PFSK-1 (cell line): Measurements from ENCODE around the gene TMEM167B. TPM values are rescaled to one million over a fixed set of nuclear protein-coding genes. Genes with fewer than 3 reads are reported as not detected.

Source experiments
- FOXP2 ChIP-seq: optimal IDR thresholded peaks from 2 replicates; pipeline ENCODE3; 2011; ENCODE audit warnings: borderline replicate concordance, control low read depth, inconsistent platforms; ENCODE audit not compliant: insufficient read depth; ENCODE audit errors: extremely low read length, extremely low read depth
- POLR2AphosphoS5 ChIP-seq: IDR thresholded peaks from 2 replicates; pipeline ENCODE4 v1.6.1; 2012; ENCODE audit warnings: low read depth, mild to moderate bottlenecking, control low read depth, low read length, moderate library complexity
- SIN3A ChIP-seq: IDR thresholded peaks from 2 replicates; pipeline ENCODE4 v1.6.1; 2012; ENCODE audit warnings: mild to moderate bottlenecking, low read length, moderate library complexity, borderline replicate concordance; ENCODE audit not compliant: insufficient read depth
- TAF1 ChIP-seq: IDR thresholded peaks from 2 replicates; pipeline ENCODE4 v1.6.1; 2012; ENCODE audit warnings: low read length, control low read depth, borderline replicate concordance; ENCODE audit not compliant: insufficient read depth
- polyA plus RNA-seq: library from polyadenylated mRNA; unstranded; fragments of >200 nt; gene quantifications from one replicate; pipeline ENCODE4 v1.2.1, GENCODE V29; 2012; ENCODE audit warnings: low read depth, missing spikeins; ENCODE audit not compliant: insufficient read length
- TF ChIP-seq, protein P1 (sequence below), 2 experiments: IDR thresholded peaks; 2 replicates each; pipeline versions ENCODE4 v1.6.1 to v1.8.0; 2011 to 2012; ENCODE audit warnings: low read depth in 2 of 2, low read length in 2 of 2, control low read depth in 1 of 2, inconsistent platforms in 1 of 2, mild to moderate bottlenecking in 1 of 2, moderate library complexity in 1 of 2; ENCODE audit not compliant: insufficient read depth in 1 of 2

Gene TMEM167B
- polyA plus RNA-seq = 17.5 TPM

DNA sequence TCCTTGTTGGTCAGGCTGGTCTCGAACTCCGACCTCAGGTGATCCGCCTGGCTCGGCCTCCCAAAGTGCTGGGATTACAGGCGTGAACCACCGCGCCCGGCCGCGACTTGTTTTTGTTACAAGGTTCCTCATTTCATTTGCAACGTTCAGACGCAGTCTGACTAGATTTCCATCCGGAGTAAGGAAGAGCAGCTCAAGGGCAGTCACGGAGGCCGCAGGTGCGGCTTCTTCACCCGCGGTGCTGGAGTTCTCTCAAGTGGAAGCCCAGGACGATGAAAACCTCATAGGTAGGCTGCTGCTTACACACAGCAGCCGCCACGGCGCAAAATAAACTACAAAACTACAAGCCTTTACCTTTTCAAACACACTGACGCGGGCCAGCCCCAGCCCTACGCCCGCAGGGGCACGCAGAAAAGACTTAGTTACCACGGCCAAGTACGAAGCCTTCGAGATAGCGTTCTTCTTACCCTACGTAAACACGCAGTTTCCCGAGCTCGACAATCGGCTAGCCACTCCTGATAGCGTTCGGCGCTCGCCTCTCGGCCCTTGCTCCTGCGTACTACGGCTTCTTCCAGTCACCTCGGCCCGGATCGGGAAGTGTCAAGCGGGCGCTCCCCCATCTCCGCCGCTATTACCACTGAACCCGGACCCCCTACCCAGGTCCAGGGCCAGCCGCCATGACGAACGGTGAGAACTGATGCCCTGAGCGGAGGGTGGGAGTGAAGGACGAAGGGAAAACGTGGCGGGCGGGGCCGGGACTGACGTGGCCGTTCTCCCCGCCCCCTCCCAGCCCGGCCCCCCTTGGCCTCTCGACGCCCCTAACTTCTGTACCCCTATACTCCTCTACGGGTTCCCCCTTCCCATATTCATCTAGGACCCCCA, at the start of gene TMEM167B:
Gene TMEM167B (plus strand): TSS at position 569 of the 882 bp plus-strand sequence. CDS start 109 bp downstream, at position 678.
- TF ChIP-seq TAF1 = peak; percentile 83; the same call in 1 of the 2 replicates
- TF ChIP-seq SIN3A = peak; percentile 91
- TF ChIP-seq, protein P1, sequence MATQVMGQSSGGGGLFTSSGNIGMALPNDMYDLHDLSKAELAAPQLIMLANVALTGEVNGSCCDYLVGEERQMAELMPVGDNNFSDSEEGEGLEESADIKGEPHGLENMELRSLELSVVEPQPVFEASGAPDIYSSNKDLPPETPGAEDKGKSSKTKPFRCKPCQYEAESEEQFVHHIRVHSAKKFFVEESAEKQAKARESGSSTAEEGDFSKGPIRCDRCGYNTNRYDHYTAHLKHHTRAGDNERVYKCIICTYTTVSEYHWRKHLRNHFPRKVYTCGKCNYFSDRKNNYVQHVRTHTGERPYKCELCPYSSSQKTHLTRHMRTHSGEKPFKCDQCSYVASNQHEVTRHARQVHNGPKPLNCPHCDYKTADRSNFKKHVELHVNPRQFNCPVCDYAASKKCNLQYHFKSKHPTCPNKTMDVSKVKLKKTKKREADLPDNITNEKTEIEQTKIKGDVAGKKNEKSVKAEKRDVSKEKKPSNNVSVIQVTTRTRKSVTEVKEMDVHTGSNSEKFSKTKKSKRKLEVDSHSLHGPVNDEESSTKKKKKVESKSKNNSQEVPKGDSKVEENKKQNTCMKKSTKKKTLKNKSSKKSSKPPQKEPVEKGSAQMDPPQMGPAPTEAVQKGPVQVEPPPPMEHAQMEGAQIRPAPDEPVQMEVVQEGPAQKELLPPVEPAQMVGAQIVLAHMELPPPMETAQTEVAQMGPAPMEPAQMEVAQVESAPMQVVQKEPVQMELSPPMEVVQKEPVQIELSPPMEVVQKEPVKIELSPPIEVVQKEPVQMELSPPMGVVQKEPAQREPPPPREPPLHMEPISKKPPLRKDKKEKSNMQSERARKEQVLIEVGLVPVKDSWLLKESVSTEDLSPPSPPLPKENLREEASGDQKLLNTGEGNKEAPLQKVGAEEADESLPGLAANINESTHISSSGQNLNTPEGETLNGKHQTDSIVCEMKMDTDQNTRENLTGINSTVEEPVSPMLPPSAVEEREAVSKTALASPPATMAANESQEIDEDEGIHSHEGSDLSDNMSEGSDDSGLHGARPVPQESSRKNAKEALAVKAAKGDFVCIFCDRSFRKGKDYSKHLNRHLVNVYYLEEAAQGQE (IDR thresholded peaks at IDR 0.05; ENCODE audit: insufficient read depth in 1 of 2, low read depth in 2 of 2, low read length in 2 of 2) = peak; percentile 49 to 52; a peak in 2 of 4 replicates
- TF ChIP-seq POLR2AphosphoS5 = peak; percentile 92
- peak; percentile 91 for TF ChIP-seq FOXP2

DNA sequence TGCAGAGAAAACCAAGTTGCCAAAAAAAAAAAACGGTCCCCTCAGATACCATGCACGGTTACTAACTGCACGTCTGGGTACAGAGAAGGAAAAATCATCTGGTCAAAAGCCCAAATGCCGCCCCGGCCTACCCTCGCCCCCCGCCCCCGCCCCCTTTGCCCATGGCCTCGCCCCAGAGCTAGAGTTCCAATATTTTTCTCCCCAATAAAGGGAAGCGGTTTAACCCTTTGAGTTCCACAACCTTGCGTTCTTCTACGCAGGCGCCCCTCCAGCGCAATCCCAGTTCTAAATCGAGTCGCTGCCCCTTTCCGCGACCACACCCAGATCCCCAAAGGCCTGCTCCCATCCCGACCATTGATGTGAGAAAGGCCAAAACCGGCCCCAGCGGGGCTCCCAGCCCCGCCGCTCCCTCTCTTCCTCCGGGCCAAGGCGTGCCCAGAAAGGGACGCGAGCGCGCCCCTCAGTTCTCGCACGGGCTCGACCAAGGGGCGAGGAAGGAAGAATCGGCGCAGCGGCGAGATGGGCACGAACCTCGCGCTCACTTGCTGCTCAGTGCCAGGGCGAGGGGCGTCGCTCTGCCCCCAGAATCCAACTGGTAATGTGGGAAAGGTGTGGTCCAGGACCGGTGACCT, 49.5 kb upstream of the TMEM167B start:
- TF ChIP-seq TAF1 (no peak), FOXP2 (no peak), POLR2AphosphoS5 (no peak), SIN3A (no peak)
- TF ChIP-seq, protein P1 (IDR thresholded peaks at IDR 0.05; ENCODE audit: insufficient read depth in 1 of 2, low read depth in 2 of 2, low read length in 2 of 2) = no peak

DNA sequence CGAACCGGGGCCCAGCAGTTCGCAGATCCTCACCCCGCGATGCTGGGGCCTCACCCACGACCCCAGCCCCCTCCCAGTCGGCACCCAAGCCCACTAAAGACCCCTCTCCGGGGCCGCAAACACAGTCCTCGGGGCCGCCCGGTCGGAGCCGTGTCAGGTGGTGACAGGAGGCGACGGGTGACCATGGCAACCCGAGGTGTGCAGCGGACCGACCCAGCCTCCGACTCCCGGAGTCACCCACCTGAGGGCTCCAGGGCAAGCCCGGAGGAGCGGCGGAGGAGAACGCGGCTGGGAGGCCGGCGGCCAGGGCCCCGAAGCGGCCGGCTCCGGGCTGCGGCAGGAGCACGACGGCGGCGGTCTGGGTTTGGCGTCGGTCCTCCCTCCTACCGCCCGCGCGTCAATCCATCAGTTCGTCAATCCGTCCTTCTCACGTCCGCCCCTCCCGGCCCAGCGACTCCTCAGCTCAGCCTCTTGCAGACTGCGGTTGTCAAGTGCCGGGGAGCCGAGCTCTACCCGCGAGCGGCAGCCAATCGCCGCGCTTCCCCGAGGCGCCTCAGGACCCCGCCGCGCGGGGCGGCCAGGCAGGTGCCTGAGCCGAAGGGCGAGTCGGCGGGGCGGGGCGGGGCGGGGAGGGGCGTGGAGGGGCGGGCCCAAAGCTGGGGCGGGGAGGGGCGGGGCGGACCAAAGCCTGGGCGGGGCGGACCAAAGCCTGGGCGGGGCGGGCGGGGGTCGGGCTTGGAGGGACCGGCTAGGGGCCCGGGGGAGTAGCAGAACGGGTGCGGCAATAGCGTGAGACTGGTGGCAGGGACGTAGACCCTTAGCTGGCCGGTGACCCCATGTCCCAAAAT, 48.7 kb upstream of the TMEM167B start, which contains the start of gene WDR47:
Gene WDR47 (minus strand): TSS at position 482 of the 848 bp plus-strand sequence. CDS start 18,590 bp downstream, outside the sequence.
- TF ChIP-seq TAF1 (peak; percentile 97), FOXP2 (peak; percentile 82), SIN3A (peak; percentile 18; the same call in 1 of the 2 replicates), POLR2AphosphoS5 (peak; percentile 98)
- TF ChIP-seq, protein P1 (IDR thresholded peaks at IDR 0.05; ENCODE audit: insufficient read depth in 1 of 2, low read depth in 2 of 2, low read length in 2 of 2) = peak in 1 of 2 experiments; percentile 48; a peak in 1 of 4 replicates

DNA sequence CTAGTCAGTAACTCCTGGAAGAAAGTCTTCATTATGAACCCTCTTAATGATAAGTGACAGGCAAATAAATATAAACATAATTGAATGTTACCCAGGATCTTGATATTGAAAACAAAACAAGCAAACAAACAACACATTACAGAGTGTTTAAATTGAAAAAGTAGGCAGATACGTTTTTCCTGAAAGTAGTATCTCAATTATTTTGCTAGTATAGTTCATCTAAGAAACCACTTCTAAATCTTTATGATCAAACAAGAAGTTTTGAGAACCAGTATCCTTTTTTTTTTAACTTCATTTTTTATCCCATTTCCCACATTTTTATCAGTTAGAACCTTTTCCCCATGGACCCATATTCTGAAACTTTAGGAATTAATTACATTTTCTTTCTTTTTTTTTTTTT, 45.0 kb upstream of the TMEM167B start:
- TF ChIP-seq FOXP2 (no peak), SIN3A (no peak), POLR2AphosphoS5 (no peak), TAF1 (no peak)
- TF ChIP-seq, protein P1 (IDR thresholded peaks at IDR 0.05; ENCODE audit: insufficient read depth in 1 of 2, low read depth in 2 of 2, low read length in 2 of 2) = no peak
